ENCODE results near the gene CRYBG3. TPM values are rescaled to one million over a fixed set of nuclear protein-coding genes. Genes with fewer than 3 reads are reported as not detected.

CRYBG3 gene
- total RNA-seq, 1 experiment from 2014 or later, result 17.2 TPM

GRCh38 chr3:97934980-97935695, 113.3 kb downstream of the CRYBG3 start:
- no TSS peak for BruUV-seq (replicated peaks)
- intact Hi-C loops (cut with micrococcal nuclease; ENCODE audit: unreplicated experiment), result no loop called here
- no peaks in the 10 kb centered on the region for H3K27me3 ChIP-seq (ENCODE audit: insufficient read depth, low read depth)
- no peaks in the 10 kb centered on the region for H3K4me1 ChIP-seq (replicated peaks; ENCODE audit: insufficient read depth)
- CTCF ChIA-PET, result no interaction called here
- H3K36me3 ChIP-seq (ENCODE audit: low read depth), result peaks cover 10% of the 10 kb centered on the region; the same call in 1 of the 2 replicates
- H3K27ac ChIP-seq, result no peak overlapping the region
- no peak overlapping the region for H3K4me2 ChIP-seq
- H3F3A ChIP-seq (ENCODE audit: insufficient read depth, low read depth), result no peaks in the 10 kb centered on the region
- H2AFZ ChIP-seq, result no peak overlapping the region
- H4K20me1 ChIP-seq (ENCODE audit: insufficient read depth), result no peaks in the 10 kb centered on the region
- TF ChIP-seq EZH2 (IDR thresholded peaks at IDR 0.05; ENCODE audit: low read depth), result no peak
- TF ChIP-seq CTCF (conservative IDR thresholded peaks at IDR 0.05), result no peak
- H3K9me3 ChIP-seq (ENCODE audit: insufficient read depth, low read depth), result no peaks in the 10 kb centered on the region
- no peak for DNase-seq
- H3K4me3 ChIP-seq, result no peak overlapping the region
- no peaks in the 10 kb centered on the region for H3K9me2 ChIP-seq (ENCODE audit: insufficient read depth)
- POLR2A ChIA-PET (ENCODE audit: unreplicated experiment), result interaction anchor here (0.6 kb wide), 1 partner anchor 14 kb away, joined by 4 read pairs; no protein-coding TSS in a partner anchor
- H3K79me2 ChIP-seq (ENCODE audit: low read depth), result no peaks in the 10 kb centered on the region

DNA sequence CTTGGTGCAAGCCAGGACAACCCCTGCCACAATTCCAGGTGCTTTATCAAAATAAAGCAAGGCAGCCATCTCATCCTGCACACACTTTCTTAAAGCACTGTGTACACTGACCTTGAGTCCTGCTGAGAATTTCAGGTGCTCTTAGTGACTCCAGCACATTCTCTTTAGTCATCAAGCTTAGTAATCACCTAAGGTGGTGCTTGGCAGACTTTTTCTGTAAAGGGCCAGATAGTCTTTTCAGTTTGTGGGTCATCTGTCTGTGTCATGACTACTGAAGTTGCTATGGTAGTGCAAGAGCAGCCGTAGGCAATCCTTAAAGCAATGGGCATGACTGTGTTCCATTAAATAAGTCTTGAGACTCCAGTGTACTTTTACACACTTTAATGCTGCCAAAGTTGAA, 114.0 kb downstream of the CRYBG3 start:
- Histone ChIP-seq H3K36me3 (ENCODE audit: low read depth) (peaks cover 10% of the 10 kb centered on the region; the same call in 1 of the 2 replicates), H3K4me3 (no peak overlapping the region), H3K9me2 (ENCODE audit: insufficient read depth) (no peaks in the 10 kb centered on the region), H3K4me2 (no peak overlapping the region), H3K9me3 (ENCODE audit: insufficient read depth, low read depth) (no peaks in the 10 kb centered on the region), H4K20me1 (ENCODE audit: insufficient read depth) (no peaks in the 10 kb centered on the region), H3K27ac (no peak overlapping the region), H3K27me3 (ENCODE audit: insufficient read depth, low read depth) (no peaks in the 10 kb centered on the region), H3K4me1 (replicated peaks; ENCODE audit: insufficient read depth) (no peaks in the 10 kb centered on the region), H2AFZ (no peak overlapping the region), H3K79me2 (ENCODE audit: low read depth) (no peaks in the 10 kb centered on the region), H3F3A (ENCODE audit: insufficient read depth, low read depth) (no peaks in the 10 kb centered on the region)
- BruUV-seq (replicated peaks), result no TSS peak
- TF ChIP-seq CTCF (conservative IDR thresholded peaks at IDR 0.05) (no peak), EZH2 (IDR thresholded peaks at IDR 0.05; ENCODE audit: low read depth) (no peak)
- POLR2A ChIA-PET (ENCODE audit: unreplicated experiment), result no interaction called here
- CTCF ChIA-PET, result interaction anchor here (0.5 kb wide), 1 partner anchor 90 kb away, joined by 3 read pairs; no protein-coding TSS in a partner anchor
- peak in 1 of 2 experiments; percentile 46 for DNase-seq
- intact Hi-C loops (cut with micrococcal nuclease; ENCODE audit: unreplicated experiment), result no loop called here

DNA sequence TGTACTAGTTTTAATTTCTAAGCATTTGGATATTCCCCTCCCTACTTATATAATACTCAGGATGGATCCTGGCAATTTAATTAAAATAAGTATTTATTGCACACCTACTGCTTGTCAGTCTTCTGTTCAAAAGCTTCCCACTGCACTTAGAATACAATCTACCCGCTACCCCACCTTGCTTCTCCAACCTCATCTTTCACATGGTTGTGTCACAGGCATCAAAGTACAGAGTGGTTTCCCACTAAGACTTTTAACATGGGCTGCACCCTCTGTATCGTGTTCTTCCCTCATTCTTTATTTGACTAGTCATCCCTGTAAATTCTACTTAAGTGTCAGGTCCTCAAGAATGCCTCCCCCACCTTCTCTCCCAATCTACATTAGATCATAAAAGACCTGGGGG, 115.4 kb downstream of the CRYBG3 start:
- no peaks in the 10 kb centered on the region for H3K9me2 ChIP-seq (ENCODE audit: insufficient read depth)
- H3K36me3 ChIP-seq (ENCODE audit: low read depth), result peaks cover 10% of the 10 kb centered on the region; the same call in 1 of the 2 replicates
- no peaks in the 10 kb centered on the region for H3F3A ChIP-seq (ENCODE audit: insufficient read depth, low read depth)
- no peak overlapping the region for H3K4me2 ChIP-seq
- ChIA-PET POLR2A (ENCODE audit: unreplicated experiment) (no interaction called here), CTCF (no interaction called here)
- BruUV-seq (replicated peaks), result no TSS peak
- no peaks in the 10 kb centered on the region for H3K9me3 ChIP-seq (ENCODE audit: insufficient read depth, low read depth)
- H3K27me3 ChIP-seq (ENCODE audit: insufficient read depth, low read depth), result no peaks in the 10 kb centered on the region
- DNase-seq, result no peak
- TF ChIP-seq CTCF (conservative IDR thresholded peaks at IDR 0.05) (no peak), EZH2 (IDR thresholded peaks at IDR 0.05; ENCODE audit: low read depth) (no peak)
- no peak overlapping the region for H2AFZ ChIP-seq
- intact Hi-C loops (cut with micrococcal nuclease; ENCODE audit: unreplicated experiment), result no loop called here
- no peaks in the 10 kb centered on the region for H3K4me1 ChIP-seq (replicated peaks; ENCODE audit: insufficient read depth)
- H3K27ac ChIP-seq, result no peak overlapping the region
- no peaks in the 10 kb centered on the region for H4K20me1 ChIP-seq (ENCODE audit: insufficient read depth)
- H3K4me3 ChIP-seq, result no peak overlapping the region
- no peaks in the 10 kb centered on the region for H3K79me2 ChIP-seq (ENCODE audit: low read depth)
